Heart left ventricle (tissue), 16 donors: ENCODE data around the gene TMEM236. TPM values are rescaled to one million over a fixed set of nuclear protein-coding genes. Genes with fewer than 3 reads are reported as not detected.

ENCODE experiments used
- ATAC-seq, 4 donors: fragments of 200-7000 bp; cut with Tn5 transposase; one replicate each; pipeline ENCODE4 v1.9.1; 2020 to 2022; ENCODE audit warnings: moderate library complexity in 4 of 4, mild to moderate bottlenecking in 3 of 4, moderate number of reproducible peaks in 1 of 4
- DNase-seq, 5 donors: peaks; one replicate each; pipeline ENCODE4 v3.0.0-alpha.2; 2020
- H3K27ac ChIP-seq, 12 donors: fragments of 200-600 bp; sonication (generic) in 4 of 12; one replicate each; pipeline versions ENCODE4 v1.5.0 to v1.8.0; 2016 to 2022; ENCODE audit warnings: mild to moderate bottlenecking in 2 of 12
- H3K27me3 ChIP-seq, 9 donors: fragments of 200-600 bp; sonication (generic) in 2 of 9; one replicate each; pipeline versions ENCODE4 v1.5.1 to v1.8.0; 2016 to 2022; ENCODE audit warnings: mild to moderate bottlenecking in 3 of 9
- H3K36me3 ChIP-seq, 9 donors: fragments of 200-600 bp; sonication (generic) in 2 of 9; one replicate each; pipeline versions ENCODE4 v1.5.0 to v1.8.0; 2018 to 2022; ENCODE audit warnings: mild to moderate bottlenecking in 2 of 9
- H3K4me1 ChIP-seq, 12 donors: fragments of 200-600 bp; sonication (generic) in 4 of 12; one replicate each; pipeline versions ENCODE4 v1.5.0 to v1.8.0; 2016 to 2022; ENCODE audit warnings: mild to moderate bottlenecking in 3 of 12
- H3K4me3 ChIP-seq, 12 donors: fragments of 200-600 bp; sonication (generic) in 4 of 12; one replicate each; pipeline versions ENCODE4 v1.5.0 to v1.8.0; 2017 to 2022; ENCODE audit warnings: mild to moderate bottlenecking in 9 of 12, moderate library complexity in 4 of 12
- H3K9me3 ChIP-seq, 12 donors: fragments of 200-600 bp; sonication (generic) in 4 of 12; one replicate each; pipeline versions ENCODE4 v1.5.0 to v1.8.0; 2016 to 2022; ENCODE audit warnings: mild to moderate bottlenecking in 1 of 12
- CTCF ChIP-seq, 12 donors: fragments of 200-600 bp; sonication (generic) in 4 of 12; IDR thresholded peaks; one replicate each; pipeline versions ENCODE4 v1.5.0 to v1.8.0; 2018 to 2022; ENCODE audit warnings: antibody characterized with exemption in 12 of 12, mild to moderate bottlenecking in 5 of 12
- POLR2A ChIP-seq, 2 donors: fragments of 450-650 bp; IDR thresholded peaks; one replicate each; pipeline ENCODE4 v1.6.1; 2017; ENCODE audit warnings: antibody characterized with exemption in 2 of 2, mild to moderate bottlenecking in 2 of 2, moderate library complexity in 2 of 2
- WGBS, 4 donors: extraction: QIAGEN DNeasy Blood & Tissue Kit in 2 of 4; methylation state at CpG; one replicate each; pipeline versions ENCODE4 v1.1.5 to v1.1.7; 2013 to 2018; 5-methylcytosine and 5-hydroxymethylcytosine counted together
- intact Hi-C, 10 donors: fragments of 100-400 bp; cut with DNase I; formaldehyde crosslinking; loops; one replicate each; pipeline versions ENCODE4 v1.11.1 to v1.14.2; 2022
- polyA plus RNA-seq, 2 donors: library from polyadenylated mRNA; stranded (reverse); fragments of 200-250 nt; gene quantifications; one replicate each; pipeline ENCODE4 v1.2.3, GENCODE V29; 2013
- total RNA-seq, 9 donors: library from RNA; depleted of rRNA in 2 of 9; stranded (reverse); fragments of >200 nt in 2 of 9; fragmentation: NEBNext Ultra II Directional in 3 of 9; extraction: Animal tissue kit (Norgen Biotek cat#: 25700) in 3 of 9; gene quantifications; one replicate each; pipeline versions ENCODE4 v1.1.0 to v1.2.4, GENCODE V29; 2016 to 2023
- donor health status: ischemic (EF 13 %, LVEDD 7.1; RV severe dilation, severe dysfunction).
- donor health status: healthy with polysubstance abuse.
- donor health status: DM: no; HTN: yes; CAD: no.
- donor health status: DM: no; HTN: no; CAD: no.
- donor health status: ischemic (EF 25% LVEDD 6.9; RV normal size, moderate dysfunction).
- donor health status: ischemic (EF 25% LVEDD 5.7; RV mildly dilated, moderate dysfunction).
- donor health status: healthy.
- donor health status: DM: yes; HTN: yes; CAD: no.
- donor health status: ischemic (EF 35%, LVEDD 5.7; RV mildly dilated, moderate dysfunction).
- donor health status: nonischemic (EF 11% LVEDD 7.7; RV severe dilation, severe dysfunction).
- donor health status: DM: yes; HTN: yes; CAD: no.
- donor health status: PGD.
- donor health status: ischemic (EF 29% LVEDD 5.4; RV normal size, mild dysfunction).
- donor health status: nonischemic (EF 23%, LVEDD 6.1; RV moderate dilation, normal function).

The TMEM236 gene
- total and polyA plus RNA-seq, 11 donors: 0.09 to 3.2 (median 0.38) TPM

GRCh38 chr10:17780727-17781126 is 28.7 kb downstream of the TMEM236 start:
- WGBS, 4 donors: 89 to 95% (median 93%) methylated on average over 4 of the region's 4 CpGs
- TF ChIP-seq CTCF (IDR thresholded peaks at IDR 0.05) (no peak), POLR2A (IDR thresholded peaks at IDR 0.05) (no peak)
- H3K27me3 ChIP-seq: no peaks in the 10 kb centered on the region
- ATAC-seq: no peak
- no peak overlapping the region for H3K27ac ChIP-seq
- H3K36me3 ChIP-seq: no peaks in the 10 kb centered on the region
- no peak overlapping the region for H3K4me3 ChIP-seq
- H3K4me1 ChIP-seq: peaks cover 0 to 46% (median 6%) of the 10 kb centered on the region in 12 donors
- no peak for DNase-seq
- intact Hi-C loops: no loop called here
- no peaks in the 10 kb centered on the region for H3K9me3 ChIP-seq

DNA sequence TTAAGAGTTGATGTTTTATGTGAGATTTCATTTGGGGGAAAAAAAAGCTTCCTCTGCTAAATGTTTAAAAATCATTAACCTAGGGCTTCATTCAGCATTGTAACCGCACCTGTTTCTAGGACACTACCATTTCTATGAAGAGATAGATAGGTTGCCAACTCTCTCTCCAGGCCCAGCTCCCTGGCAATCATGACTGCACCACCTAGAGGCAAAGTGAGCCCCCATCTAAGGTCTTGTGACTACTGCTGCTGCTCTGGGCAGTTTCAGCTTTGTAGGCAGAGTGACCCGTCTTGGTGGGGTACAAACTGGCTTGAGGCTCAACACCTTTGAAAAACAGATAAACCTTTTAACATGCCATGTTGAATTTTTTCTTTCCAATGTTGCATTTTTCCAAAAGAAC is 29.9 kb downstream of the TMEM236 start:
- Histone ChIP-seq H3K4me1 (peaks cover 0 to 57% (median 6%) of the 10 kb centered on the region in 12 donors), H3K27ac (no peak overlapping the region), H3K36me3 (no peaks in the 10 kb centered on the region), H3K27me3 (no peaks in the 10 kb centered on the region), H3K9me3 (no peaks in the 10 kb centered on the region), H3K4me3 (no peak overlapping the region)
- WGBS, 4 donors: 56 to 77% (median 71%) methylated on average over 2 of the region's 2 CpGs
- ATAC-seq: peak in 2 of 4 donors; percentile 37 to 46
- peak in 2 of 12 donors; percentile 20 to 24 for TF ChIP-seq CTCF (IDR thresholded peaks at IDR 0.05)
- no peak for TF ChIP-seq POLR2A (IDR thresholded peaks at IDR 0.05)
- DNase-seq: no peak
- intact Hi-C loops: no loop called here

- H3K27me3 ChIP-seq: no peaks in the 10 kb centered on the region
- intact Hi-C loops: no loop called here
- H3K27ac ChIP-seq: peak overlapping the region in 7 of 12 donors; percentile 11 to 88 (median 25)
Measured at GRCh38 chr10:17782921-17783665, 31.1 kb downstream of the TMEM236 start.

More at GRCh38 chr10:17782921-17783665, 31.1 kb downstream of the TMEM236 start:
- no peaks in the 10 kb centered on the region for H3K9me3 ChIP-seq
- DNase-seq (peak in 1 of 5 donors; percentile 34), ATAC-seq (peak in 3 of 4 donors; percentile 51 to 72 (median 63))
- TF ChIP-seq CTCF (IDR thresholded peaks at IDR 0.05) (no peak), POLR2A (IDR thresholded peaks at IDR 0.05) (no peak)
- peaks cover 0 to 66% (median 6%) of the 10 kb centered on the region in 12 donors for H3K4me1 ChIP-seq
- H3K36me3 ChIP-seq: no peaks in the 10 kb centered on the region
- H3K4me3 ChIP-seq: peak overlapping the region in 2 of 12 donors; percentile 2 to 24
- WGBS, 4 donors: 37 to 51% (median 41%) methylated on average over 16 of the region's 16 CpGs
